ENCODE data around the gene RNF111. TPM values are rescaled to one million over a fixed set of nuclear protein-coding genes. Genes with fewer than 3 reads are reported as not detected.

The RNF111 gene
- total RNA-seq, 1 experiment from 2014 or later: 22.4 TPM

DNA sequence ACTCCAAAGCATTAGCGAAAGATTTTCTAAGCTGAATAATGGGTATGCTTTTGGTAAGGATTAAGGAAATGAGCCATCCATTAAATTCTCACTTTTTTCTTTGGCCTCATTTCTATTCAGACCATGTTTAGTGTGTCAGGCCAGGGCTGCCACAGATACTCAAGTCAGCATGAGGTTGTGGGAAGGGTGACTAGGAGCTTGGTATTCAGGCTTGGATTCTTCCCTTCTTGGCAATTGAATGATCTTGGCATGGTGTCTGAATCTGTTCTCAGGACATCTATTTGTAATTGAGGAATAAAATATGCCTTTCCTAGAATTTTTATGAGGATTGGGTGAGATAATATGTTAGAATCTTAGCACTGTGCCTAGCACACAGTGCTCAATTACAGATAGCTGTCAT lies 128.7 kb downstream of the RNF111 start:
- Mint-ChIP-seq H3K9me3 (no peaks in the 10 kb centered on the region), H3K4me3 (no peak overlapping the region), H3K27me3 (ENCODE audit: low read depth) (no peaks in the 10 kb centered on the region), H3K36me3 (peaks cover 79% of the 10 kb centered on the region), H3K4me1 (no peaks in the 10 kb centered on the region), H3K27ac (no peak overlapping the region)
- no peak for DNase-seq (ENCODE audit: low spot score)
- ATAC-seq: no peak
- CTCF ChIA-PET: no interaction called here
- TF ChIP-seq RELA (CRISPR knock-in tag; IDR thresholded peaks at IDR 0.05; ENCODE audit: borderline replicate concordance) (no peak), FOXP1 (CRISPR knock-in tag; IDR thresholded peaks at IDR 0.05; ENCODE audit: borderline replicate concordance) (no peak), CREM (CRISPR knock-in tag; IDR thresholded peaks at IDR 0.05) (no peak)
- POLR2A ChIA-PET: no interaction called here

DNA sequence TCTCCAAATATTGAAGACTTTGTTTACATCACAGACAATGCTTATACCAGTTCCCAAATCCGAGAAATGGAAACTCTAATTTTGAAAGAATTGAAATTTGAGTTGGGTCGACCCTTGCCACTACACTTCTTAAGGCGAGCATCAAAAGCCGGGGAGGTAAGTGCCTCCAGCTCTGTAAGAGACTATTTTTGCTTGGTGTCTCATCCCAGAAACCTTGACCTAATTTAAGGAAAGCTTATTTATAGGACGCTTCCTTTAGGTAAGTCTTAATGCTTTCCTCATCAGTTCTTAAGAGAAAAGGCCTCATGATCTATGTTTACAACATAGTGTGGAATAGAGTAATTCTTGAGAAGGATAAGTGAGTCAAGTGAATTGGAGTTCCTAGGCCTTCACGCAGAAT lies 129.3 kb downstream of the RNF111 start:
- ATAC-seq (no peak), DNase-seq (ENCODE audit: low spot score) (no peak)
- TF ChIP-seq, protein P1, sequence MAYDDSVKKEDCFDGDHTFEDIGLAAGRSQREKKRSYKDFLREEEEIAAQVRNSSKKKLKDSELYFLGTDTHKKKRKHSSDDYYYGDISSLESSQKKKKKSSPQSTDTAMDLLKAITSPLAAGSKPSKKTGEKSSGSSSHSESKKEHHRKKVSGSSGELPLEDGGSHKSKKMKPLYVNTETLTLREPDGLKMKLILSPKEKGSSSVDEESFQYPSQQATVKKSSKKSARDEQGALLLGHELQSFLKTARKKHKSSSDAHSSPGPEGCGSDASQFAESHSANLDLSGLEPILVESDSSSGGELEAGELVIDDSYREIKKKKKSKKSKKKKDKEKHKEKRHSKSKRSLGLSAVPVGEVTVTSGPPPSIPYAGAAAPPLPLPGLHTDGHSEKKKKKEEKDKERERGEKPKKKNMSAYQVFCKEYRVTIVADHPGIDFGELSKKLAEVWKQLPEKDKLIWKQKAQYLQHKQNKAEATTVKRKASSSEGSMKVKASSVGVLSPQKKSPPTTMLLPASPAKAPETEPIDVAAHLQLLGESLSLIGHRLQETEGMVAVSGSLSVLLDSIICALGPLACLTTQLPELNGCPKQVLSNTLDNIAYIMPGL (CRISPR knock-in tag; IDR thresholded peaks at IDR 0.05): no peak
- no peak for TF ChIP-seq MXD4 (CRISPR knock-in tag; IDR thresholded peaks at IDR 0.05; ENCODE audit: borderline replicate concordance)
- TF ChIP-seq SMAD3 (CRISPR knock-in tag; IDR thresholded peaks at IDR 0.05; ENCODE audit: borderline replicate concordance): no peak
- TF ChIP-seq ZBTB21 (CRISPR knock-in tag; IDR thresholded peaks at IDR 0.05; ENCODE audit: borderline replicate concordance): no peak
- no peak for TF ChIP-seq NFE2L1 (CRISPR knock-in tag; IDR thresholded peaks at IDR 0.05)
- TF ChIP-seq ELF4 (CRISPR knock-in tag; IDR thresholded peaks at IDR 0.05; ENCODE audit: low read depth): no peak
- Mint-ChIP-seq H3K9me3 (no peaks in the 10 kb centered on the region), H3K4me3 (no peak overlapping the region), H3K36me3 (peaks cover 77% of the 10 kb centered on the region), H3K4me1 (no peaks in the 10 kb centered on the region), H3K27ac (no peak overlapping the region), H3K27me3 (ENCODE audit: low read depth) (no peaks in the 10 kb centered on the region)
- ChIA-PET POLR2A (no interaction called here), CTCF (no interaction called here)

DNA sequence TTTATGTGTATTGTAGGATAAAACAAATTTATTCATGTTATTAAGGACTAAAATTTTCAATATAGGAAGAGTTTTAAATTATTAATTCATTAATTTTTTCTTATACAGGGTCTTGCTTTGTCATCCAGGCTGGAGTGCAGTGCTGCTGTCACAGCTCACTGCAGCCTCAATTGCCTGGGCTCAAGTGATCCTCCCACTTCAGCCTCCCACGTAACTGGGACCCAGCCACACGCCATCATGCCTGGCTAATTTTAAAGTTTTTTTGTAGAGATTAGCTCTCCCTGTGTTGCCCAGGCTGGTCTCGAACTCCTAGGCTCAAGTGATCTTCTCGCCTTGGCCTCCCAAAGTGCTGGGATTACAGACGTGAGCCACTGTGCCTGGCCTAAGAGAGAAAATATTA lies 132.2 kb downstream of the RNF111 start:
- no peaks in the 10 kb centered on the region for H3K4me1 Mint-ChIP-seq
- H3K9me3 Mint-ChIP-seq: no peaks in the 10 kb centered on the region
- H3K36me3 Mint-ChIP-seq: peaks cover 81% of the 10 kb centered on the region
- no peak overlapping the region for H3K4me3 Mint-ChIP-seq
- ChIA-PET CTCF (interaction anchor here (2.0 kb wide), 1 partner anchor 19 kb away, joined by 5 read pairs; no protein-coding TSS in a partner anchor), POLR2A (no interaction called here)
- no peak overlapping the region for H3K27ac Mint-ChIP-seq
- no peak for ATAC-seq
- H3K27me3 Mint-ChIP-seq (ENCODE audit: low read depth): no peaks in the 10 kb centered on the region
- no peak for TF ChIP-seq NR1H2 (CRISPR knock-in tag; IDR thresholded peaks at IDR 0.05)
- no peak for DNase-seq (ENCODE audit: low spot score)

DNA sequence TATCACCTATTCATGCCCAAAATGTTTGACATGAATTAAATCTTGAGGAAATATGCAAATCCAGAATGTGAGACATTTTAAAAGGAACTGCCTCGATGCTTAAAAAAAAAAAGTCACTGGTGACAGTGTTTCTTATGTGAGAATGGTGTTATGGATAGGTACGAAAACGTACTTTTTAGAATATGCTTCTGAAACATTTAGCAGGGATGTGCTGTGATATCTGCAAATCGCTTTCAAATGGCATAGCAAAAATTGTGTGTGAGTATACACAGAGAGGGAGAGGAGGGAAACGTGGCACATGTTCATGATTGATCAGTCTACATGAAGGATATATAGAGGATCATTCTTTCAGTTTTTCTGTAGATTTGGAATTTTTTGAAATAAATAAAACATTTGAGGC lies 133.5 kb downstream of the RNF111 start:
- CTCF ChIA-PET: interaction anchor here (2.0 kb wide), 1 partner anchor 17 kb away, joined by 5 read pairs; no protein-coding TSS in a partner anchor
- TF ChIP-seq, protein P2, sequence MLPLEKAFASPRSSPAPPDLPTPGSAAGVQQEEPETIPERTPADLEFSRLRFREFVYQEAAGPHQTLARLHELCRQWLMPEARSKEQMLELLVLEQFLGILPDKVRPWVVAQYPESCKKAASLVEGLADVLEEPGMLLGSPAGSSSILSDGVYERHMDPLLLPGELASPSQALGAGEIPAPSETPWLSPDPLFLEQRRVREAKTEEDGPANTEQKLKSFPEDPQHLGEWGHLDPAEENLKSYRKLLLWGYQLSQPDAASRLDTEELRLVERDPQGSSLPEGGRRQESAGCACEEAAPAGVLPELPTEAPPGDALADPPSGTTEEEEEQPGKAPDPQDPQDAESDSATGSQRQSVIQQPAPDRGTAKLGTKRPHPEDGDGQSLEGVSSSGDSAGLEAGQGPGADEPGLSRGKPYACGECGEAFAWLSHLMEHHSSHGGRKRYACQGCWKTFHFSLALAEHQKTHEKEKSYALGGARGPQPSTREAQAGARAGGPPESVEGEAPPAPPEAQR (CRISPR knock-in tag; IDR thresholded peaks at IDR 0.05): no peak
- TF ChIP-seq SP1 (CRISPR knock-in tag; conservative IDR thresholded peaks at IDR 0.05) (no peak), MYBL2 (CRISPR knock-in tag; IDR thresholded peaks at IDR 0.05) (no peak), NR2C2 (CRISPR knock-in tag; IDR thresholded peaks at IDR 0.05) (no peak), ZBTB21 (CRISPR knock-in tag; IDR thresholded peaks at IDR 0.05; ENCODE audit: borderline replicate concordance) (no peak), ZNF219 (CRISPR knock-in tag; IDR thresholded peaks at IDR 0.05; ENCODE audit: borderline replicate concordance) (no peak)
- TF ChIP-seq, protein P3, sequence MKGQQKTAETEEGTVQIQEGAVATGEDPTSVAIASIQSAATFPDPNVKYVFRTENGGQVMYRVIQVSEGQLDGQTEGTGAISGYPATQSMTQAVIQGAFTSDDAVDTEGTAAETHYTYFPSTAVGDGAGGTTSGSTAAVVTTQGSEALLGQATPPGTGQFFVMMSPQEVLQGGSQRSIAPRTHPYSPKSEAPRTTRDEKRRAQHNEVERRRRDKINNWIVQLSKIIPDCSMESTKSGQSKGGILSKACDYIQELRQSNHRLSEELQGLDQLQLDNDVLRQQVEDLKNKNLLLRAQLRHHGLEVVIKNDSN (CRISPR knock-in tag; IDR thresholded peaks at IDR 0.05): no peak
- TF ChIP-seq, protein P4, sequence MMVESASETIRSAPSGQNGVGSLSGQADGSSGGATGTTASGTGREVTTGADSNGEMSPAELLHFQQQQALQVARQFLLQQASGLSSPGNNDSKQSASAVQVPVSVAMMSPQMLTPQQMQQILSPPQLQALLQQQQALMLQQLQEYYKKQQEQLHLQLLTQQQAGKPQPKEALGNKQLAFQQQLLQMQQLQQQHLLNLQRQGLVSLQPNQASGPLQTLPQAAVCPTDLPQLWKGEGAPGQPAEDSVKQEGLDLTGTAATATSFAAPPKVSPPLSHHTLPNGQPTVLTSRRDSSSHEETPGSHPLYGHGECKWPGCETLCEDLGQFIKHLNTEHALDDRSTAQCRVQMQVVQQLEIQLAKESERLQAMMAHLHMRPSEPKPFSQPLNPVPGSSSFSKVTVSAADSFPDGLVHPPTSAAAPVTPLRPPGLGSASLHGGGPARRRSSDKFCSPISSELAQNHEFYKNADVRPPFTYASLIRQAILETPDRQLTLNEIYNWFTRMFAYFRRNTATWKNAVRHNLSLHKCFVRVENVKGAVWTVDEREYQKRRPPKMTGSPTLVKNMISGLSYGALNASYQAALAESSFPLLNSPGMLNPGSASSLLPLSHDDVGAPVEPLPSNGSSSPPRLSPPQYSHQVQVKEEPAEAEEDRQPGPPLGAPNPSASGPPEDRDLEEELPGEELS (CRISPR knock-in tag; IDR thresholded peaks at IDR 0.05): no peak
- TF ChIP-seq, protein P5, sequence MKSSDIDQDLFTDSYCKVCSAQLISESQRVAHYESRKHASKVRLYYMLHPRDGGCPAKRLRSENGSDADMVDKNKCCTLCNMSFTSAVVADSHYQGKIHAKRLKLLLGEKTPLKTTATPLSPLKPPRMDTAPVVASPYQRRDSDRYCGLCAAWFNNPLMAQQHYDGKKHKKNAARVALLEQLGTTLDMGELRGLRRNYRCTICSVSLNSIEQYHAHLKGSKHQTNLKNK (CRISPR knock-in tag; IDR thresholded peaks at IDR 0.05): no peak
- TF ChIP-seq, protein P6, sequence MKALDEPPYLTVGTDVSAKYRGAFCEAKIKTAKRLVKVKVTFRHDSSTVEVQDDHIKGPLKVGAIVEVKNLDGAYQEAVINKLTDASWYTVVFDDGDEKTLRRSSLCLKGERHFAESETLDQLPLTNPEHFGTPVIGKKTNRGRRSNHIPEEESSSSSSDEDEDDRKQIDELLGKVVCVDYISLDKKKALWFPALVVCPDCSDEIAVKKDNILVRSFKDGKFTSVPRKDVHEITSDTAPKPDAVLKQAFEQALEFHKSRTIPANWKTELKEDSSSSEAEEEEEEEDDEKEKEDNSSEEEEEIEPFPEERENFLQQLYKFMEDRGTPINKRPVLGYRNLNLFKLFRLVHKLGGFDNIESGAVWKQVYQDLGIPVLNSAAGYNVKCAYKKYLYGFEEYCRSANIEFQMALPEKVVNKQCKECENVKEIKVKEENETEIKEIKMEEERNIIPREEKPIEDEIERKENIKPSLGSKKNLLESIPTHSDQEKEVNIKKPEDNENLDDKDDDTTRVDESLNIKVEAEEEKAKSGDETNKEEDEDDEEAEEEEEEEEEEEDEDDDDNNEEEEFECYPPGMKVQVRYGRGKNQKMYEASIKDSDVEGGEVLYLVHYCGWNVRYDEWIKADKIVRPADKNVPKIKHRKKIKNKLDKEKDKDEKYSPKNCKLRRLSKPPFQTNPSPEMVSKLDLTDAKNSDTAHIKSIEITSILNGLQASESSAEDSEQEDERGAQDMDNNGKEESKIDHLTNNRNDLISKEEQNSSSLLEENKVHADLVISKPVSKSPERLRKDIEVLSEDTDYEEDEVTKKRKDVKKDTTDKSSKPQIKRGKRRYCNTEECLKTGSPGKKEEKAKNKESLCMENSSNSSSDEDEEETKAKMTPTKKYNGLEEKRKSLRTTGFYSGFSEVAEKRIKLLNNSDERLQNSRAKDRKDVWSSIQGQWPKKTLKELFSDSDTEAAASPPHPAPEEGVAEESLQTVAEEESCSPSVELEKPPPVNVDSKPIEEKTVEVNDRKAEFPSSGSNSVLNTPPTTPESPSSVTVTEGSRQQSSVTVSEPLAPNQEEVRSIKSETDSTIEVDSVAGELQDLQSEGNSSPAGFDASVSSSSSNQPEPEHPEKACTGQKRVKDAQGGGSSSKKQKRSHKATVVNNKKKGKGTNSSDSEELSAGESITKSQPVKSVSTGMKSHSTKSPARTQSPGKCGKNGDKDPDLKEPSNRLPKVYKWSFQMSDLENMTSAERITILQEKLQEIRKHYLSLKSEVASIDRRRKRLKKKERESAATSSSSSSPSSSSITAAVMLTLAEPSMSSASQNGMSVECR (CRISPR knock-in tag; IDR thresholded peaks at IDR 0.05; ENCODE audit: borderline replicate concordance): no peak

More for the DNA sequence above, 133.5 kb downstream of the RNF111 start:
- Mint-ChIP-seq H3K27ac (no peak overlapping the region), H3K36me3 (peaks cover 83% of the 10 kb centered on the region), H3K9me3 (no peaks in the 10 kb centered on the region; the same call in 1 of the 2 replicates), H3K4me3 (no peak overlapping the region), H3K27me3 (ENCODE audit: low read depth) (no peaks in the 10 kb centered on the region), H3K4me1 (no peaks in the 10 kb centered on the region)
- DNase-seq (ENCODE audit: low spot score) (no peak), ATAC-seq (no peak)
- POLR2A ChIA-PET: no interaction called here

Measured in WTC11 (cell line).